HEK293T (cell line): ENCODE data around the gene CSNK1G1.
"Not testable (repeated sequence)": the region's sequence is repeated elsewhere in the genome, so short reads cannot be mapped to it uniquely, and the experiment has no call there.

Source experiments
- CTCF ChIA-PET: fragments of 350-600 bp; formaldehyde crosslinking; extraction: SDS; loops from one replicate; lab custom pipeline; 2021; ENCODE audit warnings: antibody characterized with exemption, inconsistent platforms; lab: Yijun Ruan, JAX
- POLR2A ChIA-PET: fragments of 350-600 bp; formaldehyde crosslinking; extraction: SDS; loops from one replicate; lab custom pipeline; 2020; ENCODE audit warnings: antibody characterized with exemption, inconsistent platforms; lab: Yijun Ruan, JAX
- DNase-seq: peaks from one replicate; pipeline ENCODE4 v3.0.0; 2012; ENCODE audit warnings: mixed read lengths; ENCODE audit errors: extremely low spot score
- ARNT ChIP-seq: fragments of 450-650 bp; IDR thresholded peaks from 2 replicates; pipeline ENCODE4 v1.6.1; 2017; ENCODE audit warnings: mild to moderate bottlenecking
- BHLHE40 ChIP-seq: fragments of 450-650 bp; IDR thresholded peaks from 2 replicates; pipeline ENCODE4 v1.6.1; 2016; ENCODE audit warnings: mild to moderate bottlenecking, moderate library complexity, borderline replicate concordance
- CTBP1 ChIP-seq: fragments of 450-650 bp; IDR thresholded peaks from 2 replicates; pipeline ENCODE4 v1.6.1; 2016; ENCODE audit warnings: borderline replicate concordance
- ELF4 ChIP-seq: fragments of 450-650 bp; IDR thresholded peaks from 2 replicates; pipeline ENCODE4 v1.6.1; 2017; ENCODE audit warnings: antibody characterized with exemption
- FOXA1 ChIP-seq: fragments of 450-650 bp; IDR thresholded peaks from 2 replicates; pipeline ENCODE4 v1.6.1; 2016; ENCODE audit warnings: mild to moderate bottlenecking
- FOXK2 ChIP-seq: fragments of 450-650 bp; IDR thresholded peaks from 2 replicates; pipeline ENCODE4 v1.6.1; 2016; ENCODE audit warnings: mild to moderate bottlenecking
- FOXM1 ChIP-seq: fragments of 450-650 bp; IDR thresholded peaks from 2 replicates; pipeline ENCODE4 v1.6.1; 2017; ENCODE audit warnings: mild to moderate bottlenecking, borderline replicate concordance
- HDGF ChIP-seq: fragments of 450-650 bp; IDR thresholded peaks from 2 replicates; pipeline ENCODE4 v1.6.1; 2017; ENCODE audit warnings: antibody characterized with exemption, borderline replicate concordance
- L3MBTL2 ChIP-seq: fragments of 450-650 bp; conservative IDR thresholded peaks from 2 replicates; pipeline ENCODE4 v1.6.1; 2016; ENCODE audit warnings: mild to moderate bottlenecking
- LEF1 ChIP-seq: fragments of 450-650 bp; IDR thresholded peaks from 2 replicates; pipeline ENCODE4 v1.6.1; 2017; ENCODE audit warnings: mild to moderate bottlenecking, borderline replicate concordance
- NFRKB ChIP-seq: fragments of 450-650 bp; IDR thresholded peaks from 2 replicates; pipeline ENCODE4 v1.6.1; 2016; ENCODE audit warnings: mild to moderate bottlenecking, moderate library complexity
- PKNOX1 ChIP-seq: fragments of 450-650 bp; IDR thresholded peaks from 2 replicates; pipeline ENCODE4 v1.6.1; 2016
- SP1 ChIP-seq: fragments of 450-650 bp; IDR thresholded peaks from 2 replicates; pipeline ENCODE4 v1.6.1; 2017
- SUZ12 ChIP-seq: fragments of 450-650 bp; IDR thresholded peaks from 2 replicates; pipeline ENCODE4 v1.6.1; 2016; ENCODE audit warnings: mild to moderate bottlenecking
- ZNF384 ChIP-seq: fragments of 450-650 bp; IDR thresholded peaks from 2 replicates; pipeline ENCODE4 v1.6.1; 2016

Gene CSNK1G1

DNA sequence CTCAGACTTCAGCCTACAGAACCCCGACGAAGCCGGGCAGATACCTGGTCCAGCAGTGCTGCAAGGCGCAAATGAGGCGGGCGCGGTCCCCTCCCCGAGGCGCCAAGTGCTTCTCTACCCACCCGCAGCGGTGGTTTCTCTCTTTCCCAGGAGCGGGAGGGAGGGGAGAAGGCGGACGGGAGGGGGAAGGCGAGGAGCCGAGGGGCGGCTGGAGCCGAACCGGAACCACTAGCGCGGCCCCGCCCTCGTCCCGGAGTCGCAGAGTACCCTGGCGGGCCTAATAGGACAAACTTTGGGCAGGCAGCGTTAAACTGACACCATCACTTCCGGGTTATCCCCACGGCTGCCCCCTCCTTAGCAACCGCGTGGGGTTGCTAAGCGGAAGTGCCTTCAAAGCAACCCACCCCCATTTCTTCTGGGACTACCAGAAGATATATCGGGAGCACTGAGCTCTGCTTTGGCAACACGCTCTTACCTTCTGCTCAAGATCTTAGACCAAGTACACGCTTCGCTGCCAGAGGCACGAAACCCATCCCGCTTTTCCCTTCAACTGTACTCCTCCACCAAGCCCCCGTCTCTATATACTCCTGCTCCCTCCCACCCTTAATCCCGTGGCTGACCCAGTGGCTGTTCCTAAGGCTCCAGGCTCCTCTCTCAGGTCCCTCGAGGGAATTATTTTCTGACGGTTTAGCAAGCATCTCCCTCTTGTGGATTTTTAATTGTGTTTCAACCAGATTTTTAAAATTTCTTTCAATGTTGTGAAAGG is at the start of gene CSNK1G1:
CSNK1G1 (minus strand) TSS at position 230 of the 766 bp plus-strand sequence. CDS start 55,674 bp downstream, outside the sequence.
- CTCF ChIA-PET: interaction anchor here (0.8 to 1.4 kb wide), 2 partner anchors 134 to 146 kb away, joined by 3 to 4 read pairs; no protein-coding TSS in a partner anchor
- POLR2A ChIA-PET: interaction anchor here (1.2 kb wide), 1 partner anchor 263 kb away, joined by 3 read pairs; the partner anchor contains the start of gene CIAO2A
- DNase-seq: peak; percentile 86
- TF ChIP-seq CTBP1 (no peak), HDGF (no peak), ELF4 (peak; percentile 94)

GRCh38 chr15:64400583-64400982 is 44.6 kb upstream of the CSNK1G1 start:
- no peak for TF ChIP-seq SP1
- no peak for TF ChIP-seq BHLHE40
- no peak for TF ChIP-seq ARNT
- TF ChIP-seq NFRKB: no peak
- no peak for TF ChIP-seq PKNOX1
- no peak for TF ChIP-seq FOXK2
- no peak for TF ChIP-seq FOXA1
- no peak for TF ChIP-seq HDGF
- TF ChIP-seq SUZ12: no peak
- TF ChIP-seq CTBP1: no peak
- no peak for TF ChIP-seq ZNF384
- no peak for TF ChIP-seq LEF1
- TF ChIP-seq FOXM1: no peak
- ChIA-PET CTCF (no interaction called here), POLR2A (no interaction called here)
- DNase-seq: no peak

GRCh38 chr15:64398575-64398974 is 42.6 kb upstream of the CSNK1G1 start:
- no peak for TF ChIP-seq BHLHE40
- TF ChIP-seq ELF4: no peak
- TF ChIP-seq HDGF: no peak
- TF ChIP-seq ARNT: no peak
- TF ChIP-seq SUZ12: no peak
- ChIA-PET CTCF (no interaction called here), POLR2A (interaction anchor here (0.6 to 1.0 kb wide), 3 partner anchors 11 to 17 kb away, joined by 3 read pairs; partner anchors contain the start of genes PCLAF and TRIP4)
- no peak for DNase-seq

DNA sequence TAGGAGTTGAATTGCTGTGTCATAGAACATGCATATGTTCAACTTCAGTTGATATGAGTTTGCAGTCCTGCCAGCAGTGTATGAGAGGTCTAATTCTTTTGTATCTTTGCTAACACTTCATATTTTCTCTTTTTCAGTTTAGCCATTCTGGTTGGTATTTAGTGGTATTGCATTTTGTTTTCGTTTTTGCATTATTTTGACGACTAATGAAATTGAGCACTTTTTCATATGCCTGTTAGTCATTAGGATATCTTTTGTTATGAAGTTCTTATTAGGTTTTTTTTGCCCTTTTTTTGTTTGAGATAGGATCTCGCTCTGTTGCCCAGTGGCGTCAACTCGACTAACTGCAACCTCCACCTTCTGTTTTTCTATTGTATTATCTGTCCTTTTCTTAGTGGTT is 40.8 kb upstream of the CSNK1G1 start:
- ChIA-PET POLR2A (interaction anchor here (1.0 to 1.3 kb wide), 2 partner anchors 9 to 16 kb away, joined by 3 to 4 read pairs; partner anchors contain the start of genes PCLAF and TRIP4), CTCF (interaction anchor here (0.7 kb wide), 2 partner anchors 497 to 1743 kb away, joined by 3 read pairs; no protein-coding TSS in a partner anchor)
- DNase-seq: no peak
- TF ChIP-seq FOXM1 (no peak), L3MBTL2 (no peak), BHLHE40 (no peak), ELF4 (no peak), NFRKB (no peak), FOXK2 (no peak), CTBP1 (no peak), ARNT (no peak), ZNF384 (no peak), LEF1 (no peak)

GRCh38 chr15:64392471-64392870 is 36.5 kb upstream of the CSNK1G1 start:
- CTCF ChIA-PET, POLR2A ChIA-PET, DNase-seq: not testable (repeated sequence)

DNA sequence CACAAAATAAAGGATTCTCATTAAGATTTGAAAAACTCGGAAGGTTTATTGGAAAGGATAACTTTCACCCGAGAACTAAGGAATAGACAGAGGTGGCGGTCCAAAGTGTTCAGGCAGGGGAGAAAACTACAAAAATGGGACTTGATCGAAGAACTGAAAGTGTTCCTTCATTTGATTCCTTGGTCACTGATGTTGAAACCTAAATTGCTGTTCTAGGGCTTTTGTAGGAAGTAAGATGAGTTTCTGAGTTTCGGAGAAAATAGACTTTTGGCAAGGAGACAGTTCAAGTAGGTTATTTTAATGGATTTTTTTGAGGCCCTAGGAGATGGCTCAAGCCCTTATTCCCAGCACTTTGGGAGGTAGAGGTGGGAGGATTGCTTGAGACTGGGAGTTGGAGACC is 33.1 kb upstream of the CSNK1G1 start:
- ChIA-PET CTCF (no interaction called here), POLR2A (no interaction called here)
- DNase-seq: no peak
- TF ChIP-seq BHLHE40 (no peak), ZNF384 (no peak), SP1 (no peak), L3MBTL2 (no peak), LEF1 (no peak)

DNA sequence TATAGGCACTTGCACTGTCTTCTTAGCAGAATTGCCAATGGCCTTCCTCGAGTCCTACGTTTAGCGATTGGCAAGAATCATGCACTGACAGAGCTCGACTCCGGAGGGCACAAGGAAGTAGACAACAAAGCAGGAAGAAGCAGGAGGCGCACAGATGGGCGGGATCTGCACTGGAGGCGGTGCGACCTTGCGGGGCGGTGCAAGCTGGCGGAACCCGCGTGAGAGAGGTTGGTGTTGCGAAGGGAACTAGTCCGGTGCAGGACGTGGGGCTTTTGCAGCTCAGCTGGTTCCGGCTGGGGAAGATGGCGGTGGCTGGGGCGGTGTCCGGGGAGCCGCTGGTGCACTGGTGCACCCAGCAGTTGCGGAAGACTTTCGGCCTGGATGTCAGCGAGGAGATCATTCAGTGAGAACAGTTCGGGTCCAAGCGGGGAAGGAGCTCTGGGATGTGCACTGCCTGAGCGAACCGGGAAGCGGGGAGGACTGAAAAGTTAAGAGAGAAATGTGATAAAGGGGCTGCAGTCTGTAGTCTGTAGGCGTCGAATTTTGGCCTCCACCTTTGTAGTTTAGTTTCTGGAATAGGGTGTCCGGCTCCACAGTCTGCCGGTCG is 31.7 kb upstream of the CSNK1G1 start, which contains the start of gene TRIP4:
TRIP4 (plus strand) TSS at position 275 of the 607 bp plus-strand sequence; CDS start at position 303, 28 bp downstream.
- POLR2A ChIA-PET: interaction anchor here (0.6 to 2.2 kb wide), 10 partner anchors 9 to 1147 kb away, joined by 3 to 7 read pairs (median 4); partner anchors contain the start of genes PPIB and ZNF609
- CTCF ChIA-PET: no interaction called here
- peak; percentile 56 for TF ChIP-seq PKNOX1
- peak; percentile 86; the same call in 1 of the 2 replicates for TF ChIP-seq FOXM1
- no peak for TF ChIP-seq SUZ12
- peak; percentile 77 for TF ChIP-seq ELF4
- TF ChIP-seq FOXK2: no peak
- TF ChIP-seq L3MBTL2: peak; percentile 85
- no peak for TF ChIP-seq BHLHE40
- TF ChIP-seq ZNF384: 0 out of 2 replicates have a peak, but pooled peaks have one; percentile 8
- TF ChIP-seq CTBP1: peak; percentile 92
- TF ChIP-seq FOXA1: no peak
- TF ChIP-seq NFRKB: peak; percentile 74
- DNase-seq: peak; percentile 85
